HepG2 (cell line): ENCODE results near the gene TMEM107.

ENCODE experiments used
- FOXA1 ChIP-seq, 2 experiments: fragments of 450-650 bp in 1 of 2; sonication (generic) in 1 of 2; formaldehyde crosslinking in 1 of 2; IDR thresholded peaks; 2 replicates each; pipeline versions ENCODE4 v1.4.0 to v1.6.1; 2016 to 2020; ENCODE audit warnings: missing genetic modification reagents in 1 of 2
- POLR2A ChIP-seq, 2 experiments: IDR thresholded peaks; 2 replicates each; pipeline ENCODE4 v1.6.1; 2011; ENCODE audit warnings: low read depth in 2 of 2, low read length in 2 of 2, mild to moderate bottlenecking in 1 of 2, moderate library complexity in 1 of 2; ENCODE audit not compliant: insufficient read depth in 1 of 2

GRCh38 chr17:8131844-8132441, 44.2 kb downstream of the TMEM107 start:
- no peak for TF ChIP-seq FOXA1 (IDR thresholded peaks at IDR 0.05)
- TF ChIP-seq FOXA1 (CRISPR knock-in tag; IDR thresholded peaks at IDR 0.05): no peak
- no peak for TF ChIP-seq POLR2A (IDR thresholded peaks at IDR 0.05; ENCODE audit: insufficient read depth in 1 of 2, low read depth in 2 of 2, low read length in 2 of 2)
